HTERT RPE-1 (cell line): ENCODE results near the gene ORAI1.
"Not testable (repeated sequence)": the region's sequence is repeated elsewhere in the genome, so short reads cannot be mapped to it uniquely, and the experiment has no call there.

Experiments used
- in situ Hi-C: fragments of 300-500 bp; cut with MboI; formaldehyde crosslinking; loops from 4 replicates; pipeline ENCODE4 v1.14.3; 2020; ENCODE audit warnings: low sequenced_read_pairs

The ORAI1 gene

DNA sequence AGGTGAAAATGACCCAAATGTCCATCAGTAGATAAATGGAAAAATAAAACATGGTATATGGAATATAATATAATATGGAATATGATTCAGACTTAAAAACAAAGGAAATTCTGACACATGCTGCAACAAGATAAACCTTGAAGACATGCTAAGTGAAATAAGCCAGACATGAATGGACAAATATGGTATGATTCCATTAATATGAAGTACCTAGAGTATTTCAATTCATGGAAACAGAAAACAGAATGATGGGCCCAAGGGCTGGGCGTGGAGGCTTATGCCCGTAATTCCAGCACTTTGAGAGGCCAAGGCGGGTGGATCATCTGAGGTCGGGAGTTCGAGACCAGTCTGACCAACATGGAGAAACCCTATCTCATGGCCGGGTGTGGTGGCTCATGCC lies 22.7 kb upstream of the ORAI1 start:
- in situ Hi-C loops = no loop called here

DNA sequence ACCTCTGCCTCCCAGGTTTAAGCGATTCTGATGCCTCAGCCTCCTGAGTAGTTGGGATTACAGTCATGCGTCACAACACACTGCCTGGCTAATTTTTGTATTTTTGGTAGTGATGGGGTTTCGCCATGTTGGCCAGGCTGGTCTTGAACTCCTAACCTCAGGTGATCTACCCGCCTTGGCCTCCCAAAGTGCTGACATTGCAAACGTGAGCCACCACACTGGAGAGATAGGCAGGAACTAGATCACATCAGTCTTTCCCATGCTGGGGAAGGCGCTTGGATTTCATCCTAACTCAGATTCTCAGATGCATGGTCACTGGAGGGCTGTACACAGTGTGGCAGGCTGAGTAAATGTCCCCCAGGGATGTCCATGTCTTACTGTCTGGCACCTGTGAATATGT lies 18.0 kb upstream of the ORAI1 start:
- in situ Hi-C loops = no loop called here

DNA sequence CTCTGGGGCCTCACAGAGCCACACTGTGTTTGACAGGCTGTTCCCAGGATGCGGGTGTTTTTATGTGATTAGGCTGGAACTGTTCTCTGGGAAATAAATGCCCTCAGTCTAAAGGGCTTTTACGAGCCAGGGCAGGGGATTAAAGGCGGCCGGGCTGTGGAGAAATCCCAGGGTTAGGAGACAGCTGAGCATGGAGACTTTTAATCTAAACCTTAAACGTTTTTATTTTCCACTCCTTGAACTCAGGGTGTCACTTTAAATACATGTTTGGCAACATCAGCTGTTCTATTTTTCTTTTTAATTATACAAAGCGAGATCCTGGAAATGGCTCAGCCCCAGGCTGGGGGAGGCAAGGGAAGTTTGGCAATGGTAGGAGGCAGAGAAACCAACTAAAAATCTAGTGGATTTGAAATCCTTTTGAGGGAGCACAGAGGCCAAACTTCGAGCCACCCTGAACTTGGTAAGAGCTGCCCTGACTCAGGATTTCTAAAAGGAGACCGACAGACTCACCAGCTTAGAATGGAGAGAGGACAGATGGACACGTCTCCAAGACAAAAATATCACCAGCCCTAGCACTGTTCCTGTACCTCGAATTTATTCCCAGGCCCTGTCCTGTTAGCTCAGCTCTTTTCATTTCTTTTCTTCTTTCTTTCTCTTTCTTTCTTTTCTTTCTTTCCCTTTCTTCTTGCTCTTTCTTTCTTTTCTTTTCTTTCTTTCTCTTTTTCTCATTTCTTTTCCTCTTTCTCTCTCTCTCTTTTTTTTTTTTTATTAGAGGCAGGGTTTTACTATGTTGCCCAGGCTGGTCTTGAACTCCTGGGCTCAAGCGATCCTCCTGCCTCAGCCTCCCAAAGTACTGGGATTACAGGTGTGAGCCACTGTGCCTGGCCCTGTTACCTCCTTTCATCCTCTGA lies 15.8 kb upstream of the ORAI1 start:
- in situ Hi-C loops = no loop called here

DNA sequence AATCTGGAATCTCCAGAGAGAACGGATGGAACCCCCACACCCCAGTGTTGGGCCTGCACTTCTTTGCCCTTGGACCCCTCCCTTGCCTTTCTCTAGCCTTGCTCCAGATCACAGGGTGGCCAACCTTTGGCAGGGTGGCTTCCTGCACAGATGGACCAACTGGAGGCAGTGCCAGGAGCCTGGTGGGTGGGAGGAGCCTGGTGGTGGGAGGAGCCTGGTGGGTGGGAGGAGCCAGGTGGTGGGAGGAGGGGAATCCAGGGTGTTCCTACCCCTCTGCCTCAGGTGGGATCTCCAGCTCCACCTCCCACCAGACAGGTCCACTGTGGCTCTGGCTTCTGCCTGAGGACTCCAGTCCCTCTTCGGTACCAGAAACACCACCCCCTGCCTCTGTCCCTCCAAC lies 15.0 kb upstream of the ORAI1 start:
- in situ Hi-C loops = no loop called here

DNA sequence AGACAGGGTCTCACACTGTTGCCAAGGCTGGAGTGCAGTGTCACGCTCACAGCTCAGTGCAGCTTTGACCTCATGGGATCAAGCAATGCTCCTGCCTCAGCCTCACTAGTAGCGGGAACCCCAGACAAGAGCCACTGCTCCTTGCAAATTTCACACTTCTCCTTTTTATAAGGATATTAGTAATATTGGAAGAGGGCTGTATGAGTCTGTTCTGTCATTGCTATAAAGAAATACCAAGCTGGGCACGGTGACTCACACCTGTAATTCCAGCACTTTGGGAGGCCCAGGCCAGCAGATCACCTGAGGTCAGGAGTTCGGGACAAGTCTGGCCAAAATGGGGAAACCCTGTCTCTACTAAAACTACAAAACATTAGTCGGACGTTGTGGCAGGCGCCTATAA lies 12.9 kb upstream of the ORAI1 start:
- in situ Hi-C loops = no loop called here

DNA sequence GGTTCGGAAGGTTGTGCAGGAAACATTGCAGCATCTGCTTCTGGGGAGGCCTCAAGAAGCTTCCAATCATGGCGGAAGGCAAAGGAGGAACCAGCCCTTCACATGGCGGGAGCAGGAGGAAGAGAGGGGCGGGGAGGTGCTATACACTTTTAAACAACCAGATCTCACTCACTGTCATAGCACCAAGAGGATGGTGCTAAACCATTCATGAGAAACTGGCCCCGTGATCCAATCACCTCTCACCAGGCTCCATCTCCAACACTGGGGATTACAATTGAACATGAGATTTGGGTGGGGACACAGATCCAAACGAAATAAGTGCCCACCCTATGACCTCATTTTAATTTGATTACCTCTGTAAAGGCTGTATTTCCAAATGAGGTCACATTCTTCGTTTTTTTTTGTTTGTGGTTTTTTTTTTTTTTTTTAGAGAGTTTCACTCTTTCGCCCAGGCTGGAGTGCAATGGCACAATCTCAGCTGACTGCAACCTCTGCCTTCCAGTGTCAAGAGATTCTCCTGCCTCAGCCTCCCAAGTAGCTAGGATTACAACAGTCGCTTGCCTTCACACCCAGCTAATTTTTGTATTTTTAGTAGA lies 11.4 kb upstream of the ORAI1 start:
- in situ Hi-C loops = no loop called here

DNA sequence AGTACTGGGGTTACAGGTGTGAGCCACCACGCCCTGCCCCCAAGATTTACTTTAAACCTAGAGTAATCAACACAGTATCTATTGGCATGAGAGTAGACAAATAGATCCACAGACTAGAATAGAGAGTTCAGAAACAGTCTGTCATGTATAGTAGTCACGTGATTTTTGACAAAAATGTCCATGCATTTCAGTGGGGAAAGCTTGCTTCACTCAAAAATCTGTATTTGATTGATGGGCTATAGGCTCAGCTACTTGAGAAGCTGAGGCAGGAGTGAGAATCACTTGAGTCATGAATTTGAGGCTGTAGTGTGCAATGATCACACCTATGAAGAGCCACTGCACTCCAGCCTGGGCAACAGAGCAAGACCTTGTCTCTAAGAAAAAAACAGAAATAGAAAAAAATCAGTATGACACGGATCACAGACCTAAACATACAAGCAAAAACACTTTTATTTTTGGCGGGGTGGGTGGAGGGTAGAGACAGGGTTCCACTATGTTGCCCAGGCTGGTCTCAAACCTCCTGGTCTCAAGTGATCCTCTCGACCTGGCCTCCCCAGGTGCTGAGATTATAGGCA lies 7.6 kb upstream of the ORAI1 start:
- in situ Hi-C loops = no loop called here

DNA sequence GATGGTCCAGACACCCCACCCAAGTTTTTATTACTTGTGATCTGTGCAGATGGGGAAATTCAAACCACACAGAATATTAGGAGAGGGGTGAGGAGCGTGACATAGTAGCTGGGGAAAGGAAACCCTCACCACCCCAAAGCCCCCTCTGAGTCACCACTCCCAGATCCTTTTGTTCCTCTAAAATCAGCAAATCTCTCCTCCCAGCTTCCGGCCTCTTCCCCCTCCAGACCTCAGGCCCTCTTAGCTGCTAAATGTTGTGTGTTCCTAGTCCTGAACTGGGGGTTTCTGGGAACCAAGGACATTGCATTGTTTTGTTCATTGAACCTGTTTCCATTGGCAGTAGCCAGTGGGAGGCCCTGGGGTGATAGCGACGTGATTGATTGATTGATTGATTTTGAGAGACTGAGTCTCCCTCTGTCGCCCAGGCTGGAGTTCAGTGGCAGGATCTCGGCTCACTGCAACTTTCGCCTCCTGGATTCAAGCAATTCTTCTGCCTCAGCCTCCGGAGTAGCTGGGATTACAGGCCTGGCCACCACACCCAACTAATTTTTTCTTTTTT lies 5.9 kb upstream of the ORAI1 start:
- in situ Hi-C loops = no loop called here

DNA sequence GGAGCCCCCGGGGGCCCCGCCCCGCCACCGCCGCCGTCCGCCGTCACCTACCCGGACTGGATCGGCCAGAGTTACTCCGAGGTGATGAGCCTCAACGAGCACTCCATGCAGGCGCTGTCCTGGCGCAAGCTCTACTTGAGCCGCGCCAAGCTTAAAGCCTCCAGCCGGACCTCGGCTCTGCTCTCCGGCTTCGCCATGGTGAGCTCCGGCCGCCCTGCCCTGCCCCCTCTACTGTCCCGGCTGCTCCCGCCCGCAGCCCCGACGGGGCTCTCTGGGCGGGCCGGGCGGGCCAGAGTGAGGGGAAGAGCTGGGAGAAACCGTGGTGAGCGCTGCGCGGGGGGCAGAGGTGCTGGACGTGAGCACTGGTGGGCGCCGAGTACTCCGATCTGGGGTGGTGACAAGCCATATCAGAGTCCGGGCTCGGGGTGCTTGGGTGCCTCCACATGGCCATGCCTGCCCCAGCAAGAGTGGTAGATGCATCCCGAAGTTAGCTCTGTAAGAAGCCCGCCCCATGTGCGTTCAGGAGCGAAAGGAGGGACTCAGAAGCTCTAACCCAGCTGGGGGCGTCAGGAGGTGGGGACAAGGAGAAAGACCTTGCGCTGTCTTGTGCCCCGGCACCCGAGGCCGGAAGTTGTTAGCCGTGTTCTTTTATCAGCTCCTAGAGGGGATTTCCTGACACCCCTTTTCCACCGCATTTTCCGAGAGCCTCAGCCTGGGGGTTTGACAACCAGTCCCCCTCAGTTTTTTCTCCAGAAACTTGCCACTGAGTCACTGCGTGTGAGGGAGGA lies 717 bp downstream of the ORAI1 start:
- in situ Hi-C loops = no loop called here

DNA sequence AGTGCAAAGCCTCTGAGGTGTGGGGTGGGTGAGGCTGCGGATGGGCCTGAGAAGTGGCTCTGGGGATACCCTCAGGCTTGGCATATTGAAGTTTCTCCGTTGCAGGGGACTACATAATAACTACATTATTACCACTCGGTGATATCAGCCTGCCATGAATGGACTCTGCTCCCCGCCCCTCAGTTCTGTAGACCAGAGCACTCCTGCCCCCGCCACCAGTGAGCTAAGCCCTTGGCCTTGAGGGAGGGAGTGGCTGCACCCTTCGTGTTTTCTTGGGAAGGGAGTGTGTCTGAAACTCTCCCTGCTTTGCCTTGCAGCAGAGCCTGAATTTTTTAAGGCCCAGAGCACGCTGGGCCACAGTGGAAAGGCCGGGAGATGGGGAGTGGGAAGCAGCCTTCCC lies 1.7 kb downstream of the ORAI1 start:
- in situ Hi-C loops = no loop called here

DNA sequence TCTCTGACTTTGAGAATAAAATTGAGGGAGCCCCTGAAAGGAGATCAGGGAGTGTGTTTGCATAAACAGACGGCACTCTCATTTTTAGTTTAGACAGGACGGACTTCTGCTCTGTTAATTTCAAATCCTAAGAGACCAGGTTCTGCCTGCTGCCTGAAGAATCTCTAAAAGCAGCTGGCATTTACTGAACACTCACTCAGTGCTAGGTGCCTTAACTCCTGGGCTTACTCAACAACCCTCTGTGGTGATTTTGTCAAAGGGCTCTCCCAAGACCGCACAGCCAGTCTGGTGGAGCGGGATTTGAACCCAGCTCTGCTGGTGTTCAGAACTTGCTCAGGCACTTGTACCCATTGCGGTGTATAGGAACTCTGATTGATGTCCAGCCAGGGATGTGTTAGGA lies 2.2 kb downstream of the ORAI1 start:
- in situ Hi-C loops = no loop called here

DNA sequence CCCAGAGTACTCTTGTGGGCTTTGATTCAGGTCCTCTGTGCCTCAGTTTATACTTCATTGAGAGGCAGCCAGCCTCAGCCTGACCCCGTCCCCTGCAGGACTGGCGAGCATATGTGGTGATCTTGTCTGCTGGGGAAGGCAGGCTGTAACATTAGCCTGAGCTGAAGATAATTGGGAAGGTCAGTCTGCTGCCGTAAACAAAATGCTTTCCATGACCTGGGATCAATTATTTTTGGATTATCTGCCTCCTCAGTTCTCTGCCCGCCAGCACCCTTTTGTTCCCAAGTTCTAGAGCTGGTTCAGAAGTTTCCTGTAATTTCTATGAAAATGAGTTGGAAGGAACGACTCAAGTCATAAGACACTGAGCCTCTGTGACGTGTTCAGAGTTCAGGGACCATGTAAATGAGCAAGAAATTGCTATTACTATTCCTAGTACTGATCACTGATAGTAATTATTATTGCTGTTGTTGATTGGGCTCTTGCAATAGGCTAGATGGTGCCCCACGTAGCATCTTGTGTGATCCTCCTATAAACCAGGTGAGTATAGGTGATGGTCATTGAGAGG lies 4.5 kb downstream of the ORAI1 start:
- in situ Hi-C loops = no loop called here

DNA sequence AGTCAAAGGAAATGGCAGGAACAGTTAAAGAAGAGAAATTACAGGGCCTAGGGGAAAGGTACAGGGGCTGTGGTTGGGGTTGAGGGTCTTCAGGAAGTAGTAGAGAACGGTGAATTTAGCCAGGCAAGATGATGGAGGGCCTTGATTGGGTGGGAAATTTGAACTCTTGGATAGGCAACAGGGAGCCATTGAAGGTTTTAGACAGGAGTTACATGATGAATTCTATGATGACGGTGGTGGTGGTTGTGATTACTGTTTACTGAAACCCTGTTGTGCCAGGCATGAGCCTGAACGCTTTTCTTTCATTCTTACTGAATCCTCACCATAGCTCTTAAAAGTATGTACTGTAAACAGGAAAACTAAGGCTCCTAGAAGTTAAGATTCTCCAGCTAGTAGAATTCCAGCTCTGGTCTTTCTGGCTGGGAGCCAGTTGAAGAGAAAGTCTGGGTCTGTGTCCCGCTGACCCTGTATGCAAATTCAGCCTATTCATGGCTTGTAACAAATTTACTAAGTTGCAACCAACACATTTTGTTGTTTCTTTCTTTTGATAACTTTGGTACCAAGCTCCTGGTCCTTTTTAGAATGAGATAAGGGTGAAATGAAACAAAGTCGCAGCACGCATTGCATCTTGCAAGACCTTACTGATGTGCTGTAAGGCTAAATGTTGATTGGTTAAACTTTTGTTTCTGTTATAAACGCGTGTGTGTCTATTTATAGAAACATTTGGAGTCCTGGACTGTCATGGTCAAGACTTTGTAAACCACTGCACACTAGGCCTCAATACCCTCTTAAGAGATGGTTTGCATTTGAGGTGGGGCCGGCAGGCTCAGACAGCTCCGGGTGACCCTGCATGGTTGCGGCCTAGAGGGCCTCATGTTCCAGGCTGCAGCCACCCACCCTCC lies 6.0 kb downstream of the ORAI1 start:
- in situ Hi-C loops = no loop called here

DNA sequence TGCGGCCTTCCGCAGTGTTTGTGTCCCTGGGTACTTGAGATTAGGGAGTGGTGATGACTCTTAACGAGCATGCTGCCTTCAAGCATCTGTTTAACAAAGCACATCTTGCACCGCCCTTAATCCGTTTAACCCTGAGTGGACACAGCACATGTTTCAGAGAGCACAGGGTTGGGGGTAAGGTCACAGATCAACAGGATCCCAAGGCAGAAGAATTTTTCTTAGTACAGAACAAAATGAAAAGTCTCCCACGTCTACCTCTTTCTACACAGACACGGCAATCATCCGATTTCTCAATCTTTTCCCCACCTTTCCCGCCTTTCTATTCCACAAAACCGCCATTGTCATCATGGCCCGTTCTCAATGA lies 7.5 kb downstream of the ORAI1 start:
- in situ Hi-C loops = not testable (repeated sequence)

DNA sequence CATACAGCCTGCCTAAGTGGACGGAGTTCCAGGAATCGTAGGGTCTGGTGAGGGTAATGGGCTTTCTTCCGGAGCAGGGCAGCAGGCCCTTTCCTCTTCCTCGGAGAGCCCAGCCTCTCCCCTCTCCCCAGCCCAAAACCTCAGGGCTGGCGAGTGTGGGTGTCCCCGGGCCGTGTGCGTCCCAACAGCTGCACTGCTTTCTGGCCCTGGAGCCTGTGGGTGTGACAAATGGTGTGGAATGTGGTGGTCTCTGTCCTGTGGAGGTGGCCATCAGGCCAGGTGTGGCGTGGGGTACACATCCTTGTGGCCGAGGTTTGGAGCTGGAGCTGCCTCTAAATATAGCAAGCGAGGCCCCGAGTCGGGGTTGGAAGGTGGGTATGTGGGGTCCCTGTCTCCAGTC lies 8.5 kb downstream of the ORAI1 start:
- in situ Hi-C loops = no loop called here

DNA sequence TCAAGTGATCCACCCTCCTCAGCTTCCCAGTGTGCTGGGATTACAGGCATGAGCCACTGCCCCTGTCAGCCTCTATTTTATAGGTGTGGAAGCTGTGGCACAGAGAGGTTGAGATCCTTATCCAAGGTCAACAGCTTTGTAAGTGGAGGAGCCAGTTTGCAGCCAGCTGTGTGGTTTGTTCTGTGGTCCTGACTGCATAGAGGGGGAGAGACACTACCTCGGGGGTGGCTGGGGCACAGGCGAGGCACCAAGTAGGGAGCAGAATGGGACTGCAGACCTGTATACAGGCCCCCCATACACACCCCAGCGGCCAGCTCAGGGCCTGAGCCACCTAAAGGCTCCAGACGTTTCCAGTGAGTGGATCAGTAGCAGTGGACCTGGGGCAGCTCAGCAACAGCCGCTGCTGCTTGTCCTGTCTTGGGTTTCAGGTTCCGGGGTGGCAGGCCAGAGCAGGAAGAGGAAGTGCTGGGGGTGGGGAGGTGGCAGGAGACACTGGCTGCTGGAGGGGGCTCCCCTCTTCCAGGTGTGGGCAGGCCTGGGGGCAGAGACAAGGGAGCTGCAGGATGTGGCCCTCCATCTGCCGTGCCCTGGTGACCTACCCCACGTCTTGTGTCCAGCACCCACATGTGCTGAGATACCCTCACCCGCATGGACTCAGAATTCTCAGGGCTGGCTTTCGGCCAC lies 11.0 kb downstream of the ORAI1 start:
- in situ Hi-C loops = no loop called here

DNA sequence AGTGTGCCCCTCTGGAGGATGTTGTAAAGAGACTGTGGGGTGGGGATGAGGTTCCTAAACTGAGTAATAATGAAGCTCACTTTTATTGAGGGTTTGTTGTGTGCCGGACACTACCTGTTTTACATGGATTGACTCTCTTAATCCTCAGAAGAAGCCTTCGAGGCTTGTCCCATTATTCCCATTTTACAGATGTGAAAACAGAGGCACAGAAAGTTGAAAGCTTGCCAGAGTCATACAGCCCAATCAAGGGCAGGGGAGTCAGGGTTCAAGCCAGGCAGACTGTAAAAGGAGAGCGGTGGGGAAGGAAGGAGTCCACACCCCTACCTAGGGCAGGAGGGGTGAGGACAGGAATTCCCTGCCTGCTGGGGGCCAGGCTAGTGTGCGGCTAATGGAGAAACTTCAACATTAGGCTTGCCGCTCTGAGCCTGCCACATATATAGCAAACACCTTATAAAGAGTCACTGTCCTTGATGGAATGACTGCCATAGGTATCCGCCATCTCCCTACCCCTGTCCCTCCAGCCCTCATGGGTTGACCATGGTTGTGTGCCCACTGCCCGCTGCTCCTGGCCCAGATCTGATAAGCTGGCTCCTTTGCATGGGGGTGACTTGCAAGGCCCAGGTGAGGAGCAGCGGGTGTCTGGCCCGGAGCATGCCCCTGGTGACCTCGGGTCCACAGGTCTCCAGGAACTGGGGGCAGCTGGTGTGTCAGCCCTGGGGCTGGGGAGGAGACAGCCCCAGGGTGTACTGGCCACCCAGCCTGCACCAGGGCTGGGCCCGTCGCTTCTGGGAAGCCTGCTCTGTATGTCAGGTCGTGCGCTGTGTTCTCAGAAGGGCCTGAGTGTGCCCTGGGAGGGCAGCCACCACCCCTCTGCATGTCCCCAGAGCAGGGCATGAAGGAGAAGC lies 12.2 kb downstream of the ORAI1 start:
- in situ Hi-C loops = no loop called here

DNA sequence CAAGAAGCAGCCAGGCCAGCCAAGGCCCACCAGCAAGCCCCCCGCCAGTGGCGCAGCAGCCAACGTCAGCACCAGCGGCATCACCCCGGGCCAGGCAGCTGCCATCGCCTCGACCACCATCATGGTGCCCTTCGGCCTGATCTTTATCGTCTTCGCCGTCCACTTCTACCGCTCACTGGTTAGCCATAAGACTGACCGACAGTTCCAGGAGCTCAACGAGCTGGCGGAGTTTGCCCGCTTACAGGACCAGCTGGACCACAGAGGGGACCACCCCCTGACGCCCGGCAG lies 15.0 kb downstream of the ORAI1 start:
- in situ Hi-C loops = no loop called here
